NCI-H1694 treated with DMSO at 0.1 percent for 48 hours (cell line): ENCODE data around the gene DENND1A.
"Not testable (repeated sequence)": the region's sequence is repeated elsewhere in the genome, so short reads cannot be mapped to it uniquely, and the experiment has no call there.

Experiments used
- DNase-seq: peaks from one replicate; lab custom pipeline; 2025; lab: John Stamatoyannopoulos, UW

Gene DENND1A

GRCh38 chr9:123923377-123923776 is 6.5 kb downstream of the DENND1A start:
- no peak for DNase-seq

GRCh38 chr9:123922911-123923310 is 7.0 kb downstream of the DENND1A start:
- DNase-seq, result no peak

GRCh38 chr9:123922431-123922830 is 7.5 kb downstream of the DENND1A start:
- DNase-seq, result no peak

GRCh38 chr9:123914517-123915196 is 15.3 kb downstream of the DENND1A start:
- no peak for DNase-seq

- DNase-seq, result no peak
Observed at GRCh38 chr9:123912167-123912897, 17.6 kb downstream of the DENND1A start.

GRCh38 chr9:123911024-123911423 is 18.9 kb downstream of the DENND1A start:
- no peak for DNase-seq

GRCh38 chr9:123909192-123909591 is 20.7 kb downstream of the DENND1A start:
- not testable (repeated sequence) for DNase-seq

- DNase-seq, result not testable (repeated sequence)
Observed at GRCh38 chr9:123903550-123903949, 26.4 kb downstream of the DENND1A start.

GRCh38 chr9:123894822-123895221 is 35.1 kb downstream of the DENND1A start:
- no peak for DNase-seq

GRCh38 chr9:123893831-123894460 is 36.0 kb downstream of the DENND1A start:
- DNase-seq, result no peak

GRCh38 chr9:123893115-123893514 is 36.8 kb downstream of the DENND1A start:
- no peak for DNase-seq

- no peak for DNase-seq
Observed at GRCh38 chr9:123887837-123888236, 42.1 kb downstream of the DENND1A start.

- DNase-seq, result not testable (repeated sequence)
Observed at GRCh38 chr9:123885834-123886233, 44.1 kb downstream of the DENND1A start.

- DNase-seq, result no peak
Observed at GRCh38 chr9:123883634-123884033, 46.3 kb downstream of the DENND1A start.

- no peak for DNase-seq
Observed at GRCh38 chr9:123881604-123882003, 48.3 kb downstream of the DENND1A start.

- DNase-seq, result no peak
Observed at GRCh38 chr9:123880420-123880819, 49.5 kb downstream of the DENND1A start.

- DNase-seq, result no peak
Observed at GRCh38 chr9:123876750-123877149, 53.2 kb downstream of the DENND1A start.

- DNase-seq, result no peak
Observed at GRCh38 chr9:123872710-123873109, 57.2 kb downstream of the DENND1A start.

GRCh38 chr9:123871781-123872180 is 58.1 kb downstream of the DENND1A start:
- no peak for DNase-seq

GRCh38 chr9:123868002-123868401 is 61.9 kb downstream of the DENND1A start:
- DNase-seq, result no peak

- DNase-seq, result no peak
Observed at GRCh38 chr9:123867034-123867433, 62.9 kb downstream of the DENND1A start.

- no peak for DNase-seq
Observed at GRCh38 chr9:123866497-123866896, 63.4 kb downstream of the DENND1A start.
